ENCODE measurements around the gene BTBD2. TPM values are rescaled to one million over a fixed set of nuclear protein-coding genes. Genes with fewer than 3 reads are reported as not detected.

BTBD2 gene
- total and polyA plus RNA-seq, 2 experiments from 2014 or later = 56.4 to 76.0 TPM

DNA sequence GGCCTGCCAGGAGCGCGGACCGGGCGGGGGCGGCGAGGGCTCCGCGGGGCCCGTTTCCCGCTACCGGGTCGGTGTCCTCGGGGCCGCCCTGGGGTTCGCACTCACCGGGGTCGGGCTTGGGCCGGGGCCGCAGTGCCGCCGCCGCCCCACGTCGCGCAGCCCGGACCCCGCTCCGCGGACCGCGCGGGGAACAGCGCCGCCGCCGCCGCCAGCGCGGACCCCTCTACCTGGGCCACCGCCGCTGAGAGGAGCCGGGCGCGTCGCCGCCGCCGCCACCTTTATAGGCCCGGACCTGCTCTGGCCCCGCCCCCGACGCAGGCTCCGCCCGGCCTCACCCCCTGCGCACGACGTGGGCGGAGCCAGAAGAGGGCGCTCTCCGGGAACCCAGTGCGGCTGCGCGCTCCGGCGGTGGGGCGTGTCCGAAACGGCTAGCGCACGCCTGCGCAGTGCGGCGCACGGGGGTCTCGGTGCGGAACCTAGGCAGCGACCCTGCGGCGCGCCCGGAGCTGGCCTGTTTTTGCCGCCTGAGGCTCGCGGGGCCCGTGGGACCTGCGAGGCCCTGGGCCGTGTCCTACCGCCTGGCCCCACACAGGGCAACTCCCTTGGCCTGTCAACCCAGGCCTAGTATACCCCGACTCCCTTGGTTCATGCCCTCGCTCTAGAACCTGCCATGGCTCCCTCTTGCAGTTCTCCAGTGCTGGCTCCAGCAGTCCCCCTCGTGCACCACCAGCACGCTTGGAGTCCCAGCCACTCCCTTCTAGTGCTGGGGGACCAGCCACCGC lies 35.7 kb upstream of the BTBD2 start, which contains the start of gene MKNK2:
Gene MKNK2 (minus strand): TSS at position 254 of the 782 bp plus-strand sequence. CDS start 393 bp downstream, outside the sequence.
- no peak for TF ChIP-seq EZH2 (IDR thresholded peaks at IDR 0.05; ENCODE audit: borderline replicate concordance)
- TF ChIP-seq, protein P1, sequence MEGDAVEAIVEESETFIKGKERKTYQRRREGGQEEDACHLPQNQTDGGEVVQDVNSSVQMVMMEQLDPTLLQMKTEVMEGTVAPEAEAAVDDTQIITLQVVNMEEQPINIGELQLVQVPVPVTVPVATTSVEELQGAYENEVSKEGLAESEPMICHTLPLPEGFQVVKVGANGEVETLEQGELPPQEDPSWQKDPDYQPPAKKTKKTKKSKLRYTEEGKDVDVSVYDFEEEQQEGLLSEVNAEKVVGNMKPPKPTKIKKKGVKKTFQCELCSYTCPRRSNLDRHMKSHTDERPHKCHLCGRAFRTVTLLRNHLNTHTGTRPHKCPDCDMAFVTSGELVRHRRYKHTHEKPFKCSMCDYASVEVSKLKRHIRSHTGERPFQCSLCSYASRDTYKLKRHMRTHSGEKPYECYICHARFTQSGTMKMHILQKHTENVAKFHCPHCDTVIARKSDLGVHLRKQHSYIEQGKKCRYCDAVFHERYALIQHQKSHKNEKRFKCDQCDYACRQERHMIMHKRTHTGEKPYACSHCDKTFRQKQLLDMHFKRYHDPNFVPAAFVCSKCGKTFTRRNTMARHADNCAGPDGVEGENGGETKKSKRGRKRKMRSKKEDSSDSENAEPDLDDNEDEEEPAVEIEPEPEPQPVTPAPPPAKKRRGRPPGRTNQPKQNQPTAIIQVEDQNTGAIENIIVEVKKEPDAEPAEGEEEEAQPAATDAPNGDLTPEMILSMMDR (IDR thresholded peaks at IDR 0.05; ENCODE audit: poor library complexity) = peak; percentile 55
- Histone ChIP-seq H3K27me3 (no peaks in the 10 kb centered on the region), H3K4me3 (peak within 1 kb of the TSS; percentile 99), H2AFZ (no peak within 1 kb of the TSS), H3K9me3 (ENCODE audit: low read depth) (no peaks in the 10 kb centered on the region), H4K20me1 (ENCODE audit: insufficient read depth, poor library complexity, severe bottlenecking) (peaks cover 45% of the 10 kb centered on the region), H3K9me2 (replicated peaks; ENCODE audit: insufficient read depth) (no peaks in the 10 kb centered on the region), H3K36me3 (replicated peaks; ENCODE audit: insufficient read depth, low read depth) (no peaks in the 10 kb centered on the region), H3K4me2 (peak within 1 kb of the TSS; percentile 90), H3K27ac (peak within 1 kb of the TSS; percentile 91), H3K4me1 (ENCODE audit: insufficient read depth) (peaks cover 37% of the 10 kb centered on the region), H3K79me2 (peaks cover 45% of the 10 kb centered on the region)
- peak; percentile 97 for DNase-seq (ENCODE audit: low spot score)
- 6% methylated on average over 43 of the region's 93 CpGs for WGBS (ENCODE audit: low lambda C conversion rate, missing lambda C conversion rate)

DNA sequence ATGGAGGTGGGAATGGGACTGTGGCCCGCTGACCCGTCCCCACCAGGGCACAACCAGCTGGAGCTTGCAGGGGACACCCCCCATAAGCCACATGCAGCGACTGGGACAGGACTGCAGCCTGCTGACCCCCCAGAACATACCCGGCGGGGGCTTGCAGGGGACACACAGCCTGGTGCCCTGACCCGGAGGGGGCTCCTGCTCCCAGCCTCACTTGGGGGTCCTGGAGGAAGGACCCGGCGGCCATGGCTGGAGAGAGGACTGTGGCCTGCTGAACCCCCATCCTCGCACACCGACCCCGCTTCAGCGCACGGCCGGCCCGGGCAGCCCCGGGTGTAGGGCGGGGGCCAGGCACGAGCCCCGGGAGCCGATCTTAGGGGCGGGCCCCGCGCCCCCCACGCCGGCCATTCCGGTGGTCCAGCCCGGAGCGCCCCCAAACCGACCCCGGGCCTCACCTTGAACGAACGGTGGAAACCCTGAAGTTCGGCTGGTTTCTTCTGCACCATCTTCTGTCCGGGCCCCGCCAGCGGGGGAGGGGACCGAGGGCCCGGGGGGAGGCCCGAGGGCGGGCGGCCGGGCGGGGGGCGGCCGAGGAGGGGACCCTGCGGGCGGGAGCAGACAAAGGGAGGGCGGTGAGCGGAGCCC lies 35.0 kb upstream of the BTBD2 start:
- 2% methylated on average over 31 of the region's 49 CpGs for WGBS (ENCODE audit: low lambda C conversion rate, missing lambda C conversion rate)
- H3K79me2 ChIP-seq = peaks cover 52% of the 10 kb centered on the region
- H2AFZ ChIP-seq = no peak overlapping the region
- H3K4me3 ChIP-seq = peak overlapping the region; percentile 99
- peaks cover 51% of the 10 kb centered on the region for H4K20me1 ChIP-seq (ENCODE audit: insufficient read depth, poor library complexity, severe bottlenecking)
- H3K27me3 ChIP-seq = no peaks in the 10 kb centered on the region
- peak overlapping the region; percentile 87 for H3K4me2 ChIP-seq
- H3K4me1 ChIP-seq (ENCODE audit: insufficient read depth) = peaks cover 30% of the 10 kb centered on the region
- H3K36me3 ChIP-seq (replicated peaks; ENCODE audit: insufficient read depth, low read depth) = no peaks in the 10 kb centered on the region
- peak overlapping the region; percentile 91 for H3K27ac ChIP-seq
- H3K9me2 ChIP-seq (replicated peaks; ENCODE audit: insufficient read depth) = no peaks in the 10 kb centered on the region
- no peaks in the 10 kb centered on the region for H3K9me3 ChIP-seq (ENCODE audit: low read depth)
- TF ChIP-seq, protein P1 (IDR thresholded peaks at IDR 0.05; ENCODE audit: poor library complexity) = no peak
- TF ChIP-seq EZH2 (IDR thresholded peaks at IDR 0.05; ENCODE audit: borderline replicate concordance) (no peak), EZH2phosphoT487 (IDR thresholded peaks at IDR 0.05; ENCODE audit: low read depth, severe bottlenecking, unreplicated experiment) (no peak)
- DNase-seq (ENCODE audit: low spot score) = no peak

DNA sequence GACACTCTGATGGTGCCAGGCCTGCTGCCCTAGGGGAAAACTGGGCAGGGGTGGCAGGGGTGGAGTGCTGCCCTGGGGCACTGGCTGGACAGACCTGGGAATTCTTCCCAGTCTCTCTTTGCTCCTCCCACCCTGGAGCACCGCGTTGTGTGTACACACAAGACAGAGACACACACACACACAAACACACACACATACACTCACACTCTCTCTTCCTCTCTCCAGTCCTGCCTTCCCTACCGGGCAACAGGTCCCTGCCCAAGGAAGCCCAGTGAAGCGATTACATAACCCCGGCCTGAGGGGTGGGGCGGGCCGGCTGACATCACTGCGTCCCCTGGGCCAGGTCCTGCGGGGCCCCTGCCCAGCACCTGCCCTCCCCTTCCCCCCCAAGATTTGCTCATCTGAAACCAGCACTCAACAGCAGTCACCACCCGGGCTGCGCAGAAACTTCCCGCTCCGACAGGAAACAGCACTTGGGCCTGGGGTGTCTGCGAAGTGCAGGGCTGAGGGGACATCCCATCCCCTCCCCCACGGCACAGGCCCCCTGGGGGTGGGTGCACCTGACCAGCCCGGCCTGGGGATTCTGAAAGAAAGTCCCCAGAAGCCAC lies 34.3 kb upstream of the BTBD2 start:
- Histone ChIP-seq H3K36me3 (replicated peaks; ENCODE audit: insufficient read depth, low read depth) (no peaks in the 10 kb centered on the region), H2AFZ (no peak overlapping the region), H3K9me2 (replicated peaks; ENCODE audit: insufficient read depth) (no peaks in the 10 kb centered on the region), H4K20me1 (ENCODE audit: insufficient read depth, poor library complexity, severe bottlenecking) (peaks cover 54% of the 10 kb centered on the region), H3K4me3 (peak overlapping the region; percentile 99), H3K4me2 (peak overlapping the region; percentile 87), H3K27ac (peak overlapping the region; percentile 91), H3K79me2 (peaks cover 53% of the 10 kb centered on the region), H3K4me1 (ENCODE audit: insufficient read depth) (peaks cover 30% of the 10 kb centered on the region), H3K9me3 (ENCODE audit: low read depth) (no peaks in the 10 kb centered on the region), H3K27me3 (no peaks in the 10 kb centered on the region)
- no peak for TF ChIP-seq EZH2phosphoT487 (IDR thresholded peaks at IDR 0.05; ENCODE audit: low read depth, severe bottlenecking, unreplicated experiment)
- no peak for TF ChIP-seq EZH2 (IDR thresholded peaks at IDR 0.05; ENCODE audit: borderline replicate concordance)
- TF ChIP-seq, protein P1 (IDR thresholded peaks at IDR 0.05; ENCODE audit: poor library complexity) = no peak
- peak; percentile 90 for DNase-seq (ENCODE audit: low spot score)
- 2% methylated on average over 16 of the region's 16 CpGs for WGBS (ENCODE audit: low lambda C conversion rate, missing lambda C conversion rate)

Measured in hepatocyte (in vitro differentiated cells).